NCI-H2227 (cell line): Measurements from ENCODE around the gene TMEM161A.

Experiments used
- DNase-seq: peaks from one replicate; lab custom pipeline; 2025; ENCODE audit not compliant: unreplicated experiment; lab: John Stamatoyannopoulos, UW

Gene TMEM161A

GRCh38 chr19:19098084-19098702 lies 40.1 kb downstream of the TMEM161A start:
- no peak for DNase-seq

GRCh38 chr19:19096641-19097627 lies 41.3 kb downstream of the TMEM161A start:
- DNase-seq, result no peak

- DNase-seq, result no peak
Observed at GRCh38 chr19:19095691-19096090, 42.6 kb downstream of the TMEM161A start.

GRCh38 chr19:19094513-19094912 lies 43.8 kb downstream of the TMEM161A start:
- DNase-seq, result no peak

- no peak for DNase-seq
Observed at GRCh38 chr19:19087676-19088075, 50.6 kb downstream of the TMEM161A start.

- DNase-seq, result no peak
Observed at GRCh38 chr19:19083413-19084178, 54.7 kb downstream of the TMEM161A start.

- no peak for DNase-seq
Observed at GRCh38 chr19:19081642-19082151, 56.6 kb downstream of the TMEM161A start.

- DNase-seq, result no peak
Observed at GRCh38 chr19:19079571-19079970, 58.7 kb downstream of the TMEM161A start.

GRCh38 chr19:19078801-19079200 lies 59.5 kb downstream of the TMEM161A start:
- DNase-seq, result no peak

- no peak for DNase-seq
Observed at GRCh38 chr19:19077103-19077502, 61.2 kb downstream of the TMEM161A start.

- no peak for DNase-seq
Observed at GRCh38 chr19:19076476-19076875, 61.8 kb downstream of the TMEM161A start.

- no peak for DNase-seq
Observed at GRCh38 chr19:19075126-19075525, 63.2 kb downstream of the TMEM161A start.

- DNase-seq, result peak; percentile 36
Observed at GRCh38 chr19:19074196-19074882, 63.9 kb downstream of the TMEM161A start.

- no peak for DNase-seq
Observed at GRCh38 chr19:19071897-19072296, 66.4 kb downstream of the TMEM161A start.
